ENCODE data around the gene PLEKHJ1.

DNA sequence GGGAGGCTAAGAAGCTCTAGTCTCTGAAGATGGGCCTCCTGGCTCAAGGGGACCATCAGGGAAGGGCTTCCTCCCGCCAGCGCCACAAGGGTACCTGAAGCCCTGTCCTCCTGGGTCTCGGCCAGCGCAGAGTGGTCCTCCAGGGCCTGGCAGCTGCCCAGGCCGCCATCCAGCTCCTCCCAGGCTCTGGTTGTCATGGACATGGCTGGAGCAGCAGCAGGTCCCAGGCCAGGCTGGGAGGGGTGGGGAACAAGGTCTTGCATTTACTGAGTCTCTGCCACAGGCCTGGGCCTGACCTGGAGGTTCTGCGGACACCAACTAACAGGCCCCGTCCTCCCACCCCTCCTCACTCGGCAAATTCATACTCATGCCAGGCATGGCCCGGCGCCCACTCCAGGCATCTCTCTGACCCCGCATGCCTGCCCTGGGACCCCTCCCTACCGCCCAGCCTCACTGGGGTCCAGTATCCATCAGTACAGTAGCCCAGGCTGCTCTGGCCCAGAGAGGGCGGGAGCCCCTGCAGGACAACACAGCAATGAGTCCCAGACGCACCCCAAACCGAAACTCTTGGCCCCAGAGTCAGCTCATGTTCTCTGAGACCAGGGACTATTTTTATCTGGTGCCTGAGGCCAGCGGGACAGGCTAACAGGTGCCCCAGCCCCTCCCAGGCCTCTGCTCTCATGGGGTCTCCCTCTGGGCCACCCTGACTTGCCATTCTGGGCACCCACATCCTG, 19.1 kb upstream of the PLEKHJ1 start:
- no peak for TF ChIP-seq POLR2A (IDR thresholded peaks at IDR 0.05)
- TF ChIP-seq, protein P1, sequence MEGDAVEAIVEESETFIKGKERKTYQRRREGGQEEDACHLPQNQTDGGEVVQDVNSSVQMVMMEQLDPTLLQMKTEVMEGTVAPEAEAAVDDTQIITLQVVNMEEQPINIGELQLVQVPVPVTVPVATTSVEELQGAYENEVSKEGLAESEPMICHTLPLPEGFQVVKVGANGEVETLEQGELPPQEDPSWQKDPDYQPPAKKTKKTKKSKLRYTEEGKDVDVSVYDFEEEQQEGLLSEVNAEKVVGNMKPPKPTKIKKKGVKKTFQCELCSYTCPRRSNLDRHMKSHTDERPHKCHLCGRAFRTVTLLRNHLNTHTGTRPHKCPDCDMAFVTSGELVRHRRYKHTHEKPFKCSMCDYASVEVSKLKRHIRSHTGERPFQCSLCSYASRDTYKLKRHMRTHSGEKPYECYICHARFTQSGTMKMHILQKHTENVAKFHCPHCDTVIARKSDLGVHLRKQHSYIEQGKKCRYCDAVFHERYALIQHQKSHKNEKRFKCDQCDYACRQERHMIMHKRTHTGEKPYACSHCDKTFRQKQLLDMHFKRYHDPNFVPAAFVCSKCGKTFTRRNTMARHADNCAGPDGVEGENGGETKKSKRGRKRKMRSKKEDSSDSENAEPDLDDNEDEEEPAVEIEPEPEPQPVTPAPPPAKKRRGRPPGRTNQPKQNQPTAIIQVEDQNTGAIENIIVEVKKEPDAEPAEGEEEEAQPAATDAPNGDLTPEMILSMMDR (IDR thresholded peaks at IDR 0.05): no peak

All from gastroesophageal sphincter (tissue), 3 donors.